Astrocyte (in vitro differentiated cells and primary cell): ENCODE measurements around the gene CINP.

Experiments
- CTCF ChIP-seq: IDR thresholded peaks from 2 replicates; pipeline ENCODE4 v1.5.1; 2011; ENCODE audit warnings: low read depth, mild to moderate bottlenecking, inconsistent platforms, low read length, moderate library complexity; ENCODE audit not compliant: insufficient read depth
- EZH2 ChIP-seq: IDR thresholded peaks from 2 replicates; pipeline ENCODE4 v1.6.1; 2012; ENCODE audit warnings: mild to moderate bottlenecking, low read length, inconsistent platforms; ENCODE audit not compliant: insufficient read depth

GRCh38 chr14:102371361-102371760 lies 8.7 kb upstream of the CINP start:
- no peak for TF ChIP-seq EZH2
- TF ChIP-seq CTCF = no peak
